HepG2 (cell line): ENCODE data around the gene TEX14. TPM values are rescaled to one million over a fixed set of nuclear protein-coding genes. Genes with fewer than 3 reads are reported as not detected.

Source experiments
- polyA plus RNA-seq, 8 experiments: library from polyadenylated mRNA; depleted of rRNA in 3 of 8; stranded (reverse) in 7 of 8; unstranded in 1 of 8; fragments of >200 nt; fragmentation: Illumina TruSeq in 4 of 8; extraction: Trizol in 4 of 8; gene quantifications; 2 replicates each; pipeline versions ENCODE4 v1.2.1 to v1.2.3, GENCODE V29; 2011 to 2016; ENCODE audit warnings: low read depth in 4 of 8, missing spikeins in 1 of 8, mixed read lengths in 1 of 8; ENCODE audit not compliant: insufficient read depth in 1 of 8
- small RNA-seq, 3 experiments: library from RNA; depleted of rRNA; stranded (forward); fragments of <200 nt; gene quantifications; one replicate each; pipeline ENCODE3, GENCODE V24; 2012; ENCODE audit warnings: low read depth in 2 of 3, low replicate concordance in 1 of 3; ENCODE audit not compliant: insufficient read length in 3 of 3, insufficient read depth in 2 of 3
- total RNA-seq, 5 experiments: library from RNA; depleted of rRNA; stranded (reverse); fragments of >200 nt; fragmentation: Illumina TruSeq; extraction: Trizol; gene quantifications; 2 replicates each; pipeline ENCODE4 v1.2.3, GENCODE V29; 2016; ENCODE audit warnings: low read depth in 1 of 5

The TEX14 gene
- total and polyA plus RNA-seq, 2 of the 13 experiments (the other 11 are each of a cell fraction or from before 2014, with no cell fraction given) = 0.04 to 0.07 TPM

Small RNA genes within 50 kb of the gene (small RNA-seq; reads per million reads assigned to genes)
- 0 reads per million in 3 experiments for gene AC011195.1
- gene RF00012 = 0 reads per million in 3 experiments
- gene RNU1-108P = 0 reads per million in 3 experiments
- 0 to 0.97 (median 0.20) reads per million in 3 experiments for gene RNU1-52P
- 2.5 to 33.8 (median 3.3) reads per million in 3 experiments for gene RNU1-85P

Other genes with a start within 250 kb of the TEX14 start
- not detected in 2 replicates for gene HSF5, start 203.6 kb downstream of the TEX14 start, total RNA-seq (2016; rRNA removed; fragmentation: Illumina TruSeq; extraction: Trizol)
- gene HSF5, start 203.6 kb downstream of the TEX14 start, polyA plus RNA-seq (2011; rRNA removed) = not detected in 2 replicates
- 62.5 and 67.7 TPM in 2 replicates for gene MTMR4, start 177.4 kb downstream of the TEX14 start, total RNA-seq (2016; rRNA removed; fragmentation: Illumina TruSeq; extraction: Trizol)
- 50.0 and 65.1 TPM in 2 replicates for gene MTMR4, start 177.4 kb downstream of the TEX14 start, polyA plus RNA-seq (2011; rRNA removed)
- 106 and 151 TPM in 2 replicates for gene RAD51C, start 557 bp upstream of the TEX14 start, total RNA-seq (2016; rRNA removed; fragmentation: Illumina TruSeq; extraction: Trizol)
- gene RAD51C, start 557 bp upstream of the TEX14 start, polyA plus RNA-seq (2011; rRNA removed) = 27.3 and 38.5 TPM in 2 replicates
- gene PPM1E, start 63.8 kb upstream of the TEX14 start, total RNA-seq (2016; rRNA removed; fragmentation: Illumina TruSeq; extraction: Trizol) = 0.04 TPM in 1 of 2 replicates, not detected in the other
- 0.15 and 0.20 TPM in 2 replicates for gene PPM1E, start 63.8 kb upstream of the TEX14 start, polyA plus RNA-seq (2011; rRNA removed)